A549 (cell line): ENCODE data around the gene BTBD18. TPM values are rescaled to one million over a fixed set of nuclear protein-coding genes. Genes with fewer than 3 reads are reported as not detected.

Experiments used
- ATAC-seq, 2 experiments: fragments of 200-7000 bp in 1 of 2; fragments of >200 bp in 1 of 2; cut with Nextera tagmentation in 1 of 2; cut with Tn5 transposase in 1 of 2; 3 replicates each; pipeline versions ENCODE4 v1.8.0 to v1.9.1; 2018 to 2020; ENCODE audit warnings: mild to moderate bottlenecking in 1 of 2, moderate library complexity in 1 of 2
- CTCF ChIA-PET: fragments of 300-600 bp; sonication (Branson Sonifier 250); formaldehyde crosslinking; extraction: SDS; loops from one replicate; lab custom pipeline; 2021; ENCODE audit warnings: antibody characterized with exemption, inconsistent platforms; lab: Yijun Ruan, JAX
- POLR2A ChIA-PET: fragments of 350-600 bp; formaldehyde crosslinking; extraction: SDS; loops from one replicate; lab custom pipeline; 2021; ENCODE audit warnings: antibody characterized with exemption, inconsistent platforms; lab: Yijun Ruan, JAX
- DNase-seq, 2 experiments: peaks; one replicate each; pipeline versions ENCODE4 v3.0.0 to v3.0.0-alpha.2; 2011 to 2016; ENCODE audit warnings: low read depth in 1 of 2, low spot score in 1 of 2
- FAIRE-seq: peaks from 2 replicates; lab custom pipeline; 2011; peaks lifted over from hg19 to GRCh38; lab: Jason Lieb, UNC
- H3K27ac ChIP-seq, 2 experiments: fragments of >200 bp; sonication (Bioruptor Twin); formaldehyde crosslinking; 3 replicates each; pipeline ENCODE4 v1.5.1; 2016 to 2017
- H3K4me1 ChIP-seq: fragments of >200 bp; sonication (Bioruptor Twin); formaldehyde crosslinking; 3 replicates; pipeline ENCODE4 v1.6.1; 2016
- H3K4me2 ChIP-seq: fragments of >200 bp; sonication (Bioruptor Twin); formaldehyde crosslinking; 3 replicates; pipeline ENCODE4 v1.6.1; 2016
- H3K4me3 ChIP-seq: fragments of >200 bp; sonication (Bioruptor Twin); formaldehyde crosslinking; 3 replicates; pipeline ENCODE4 v1.5.1; 2016
- H3K9me3 ChIP-seq: fragments of >200 bp; sonication (Bioruptor Twin); formaldehyde crosslinking; 3 replicates; pipeline ENCODE4 v1.6.1; 2016
- CBX8 ChIP-seq: fragments of 200-600 bp; sonication (generic); IDR thresholded peaks from 2 replicates; pipeline ENCODE4 v1.6.1; 2016
- CEBPB ChIP-seq, 2 experiments: fragments of >200 bp in 1 of 2; sonication (Bioruptor Twin) in 1 of 2; formaldehyde crosslinking in 1 of 2; IDR thresholded peaks; 2 replicates each; pipeline ENCODE4 v1.6.1; 2012 to 2016
- ESRRA ChIP-seq: fragments of 150-350 bp; IDR thresholded peaks from 2 replicates; pipeline ENCODE4 v1.6.1; 2014; ENCODE audit warnings: mild to moderate bottlenecking, low read length, borderline replicate concordance
- FOSL2 ChIP-seq, 2 experiments: fragments of 450-650 bp in 1 of 2; fragments of >200 bp in 1 of 2; sonication (Bioruptor Twin) in 1 of 2; formaldehyde crosslinking; IDR thresholded peaks; 2 replicates each; pipeline versions ENCODE4 v1.5.0 to v1.6.1; 2016 to 2020; ENCODE audit warnings: mild to moderate bottlenecking in 1 of 2, moderate library complexity in 1 of 2
- GATA3 ChIP-seq: IDR thresholded peaks from 2 replicates; pipeline ENCODE4 v1.6.1; 2012; ENCODE audit warnings: borderline replicate concordance
- HOXA7 ChIP-seq: fragments of 250-450 bp; sonication (Bioruptor Pico); IDR thresholded peaks from 2 replicates; pipeline ENCODE4 v1.5.0; 2020; ENCODE audit warnings: mild to moderate bottlenecking, moderate library complexity
- MAFK ChIP-seq: fragments of 450-650 bp; IDR thresholded peaks from 2 replicates; pipeline ENCODE4 v1.6.1; 2014; ENCODE audit not compliant: partially characterized antibody
- MAZ ChIP-seq: fragments of 150-350 bp; IDR thresholded peaks from 2 replicates; pipeline ENCODE4 v1.6.1; 2014; ENCODE audit warnings: antibody characterized with exemption, low read depth, low read length, borderline replicate concordance
- RAD21 ChIP-seq, 2 experiments: fragments of >200 bp in 1 of 2; sonication (Bioruptor Twin) in 1 of 2; formaldehyde crosslinking in 1 of 2; IDR thresholded peaks in 1 of 2; conservative IDR thresholded peaks in 1 of 2; 2 replicates in 1 of 2; 3 replicates in 1 of 2; pipeline ENCODE4 v1.6.1; 2012 to 2018; ENCODE audit warnings: inconsistent platforms in 1 of 2
- RCOR1 ChIP-seq: fragments of 150-350 bp; IDR thresholded peaks from 2 replicates; pipeline ENCODE4 v1.6.1; 2014; ENCODE audit warnings: antibody characterized with exemption, low read length, low read depth
- SMC3 ChIP-seq: fragments of >200 bp; sonication (Bioruptor Twin); formaldehyde crosslinking; IDR thresholded peaks from 3 replicates; pipeline ENCODE4 v1.6.1; 2018; ENCODE audit warnings: inconsistent platforms
- SREBF2 ChIP-seq: fragments of 450-650 bp; IDR thresholded peaks from 2 replicates; pipeline ENCODE4 v1.6.1; 2014; ENCODE audit warnings: mild to moderate bottlenecking, moderate library complexity
- TP53 ChIP-seq: fragments of 250-450 bp; sonication (Bioruptor Pico); IDR thresholded peaks from 2 replicates; pipeline ENCODE4 v1.5.0; 2021; ENCODE audit warnings: mild to moderate bottlenecking, moderate library complexity
- ZC3H11A ChIP-seq: fragments of 450-650 bp; IDR thresholded peaks from 2 replicates; pipeline ENCODE4 v1.6.1; 2014; ENCODE audit warnings: antibody characterized with exemption, mild to moderate bottlenecking
- WGBS: methylation state at CpG from one replicate; pipeline ENCODE4 v1.1.6; 2017; ENCODE audit errors: missing lambda C conversion rate; 5-methylcytosine and 5-hydroxymethylcytosine counted together
- polyA plus RNA-seq, 4 experiments: library from polyadenylated mRNA; depleted of rRNA in 3 of 4; stranded (reverse); fragments of >200 nt; fragmentation: RNase III in 1 of 4; extraction: RNeasy Plus Mini Kit Qiagen cat#74134 plus additional on column Dnase treatment in 1 of 4; gene quantifications; 2 replicates in 3 of 4; 3 replicates in 1 of 4; pipeline ENCODE4 v1.2.3, GENCODE V29; 2011 to 2017
- TF ChIP-seq, protein P1 (sequence below): fragments of >200 bp; sonication (Bioruptor Twin); formaldehyde crosslinking; IDR thresholded peaks from 3 replicates; pipeline ENCODE4 v1.5.1; 2016
- TF ChIP-seq, protein P2 (sequence below): IDR thresholded peaks from 2 replicates; pipeline ENCODE4 v1.6.1; 2012
- TF ChIP-seq, protein P3 (sequence below): IDR thresholded peaks from 2 replicates; pipeline ENCODE4 v1.6.1; 2012; ENCODE audit warnings: low read depth, borderline replicate concordance
- TF ChIP-seq, protein P4 (sequence below): fragments of 250-450 bp; sonication (Bioruptor Pico); IDR thresholded peaks from 2 replicates; pipeline ENCODE4 v1.5.0; 2020; ENCODE audit warnings: low read depth, mild to moderate bottlenecking, moderate library complexity
- TF ChIP-seq, protein P5 (sequence below): fragments of 250-450 bp; sonication (Bioruptor Pico); IDR thresholded peaks from 2 replicates; pipeline ENCODE4 v1.5.0; 2021; ENCODE audit warnings: mild to moderate bottlenecking, moderate library complexity, borderline replicate concordance
- TF ChIP-seq, protein P6 (sequence below): fragments of >200 bp; sonication (Bioruptor Twin); formaldehyde crosslinking; IDR thresholded peaks from 2 replicates; pipeline ENCODE4 v1.6.1; 2016

BTBD18 gene
- polyA plus RNA-seq, 2 of the 4 experiments (the other 2 are of a cell fraction): not detected

DNA sequence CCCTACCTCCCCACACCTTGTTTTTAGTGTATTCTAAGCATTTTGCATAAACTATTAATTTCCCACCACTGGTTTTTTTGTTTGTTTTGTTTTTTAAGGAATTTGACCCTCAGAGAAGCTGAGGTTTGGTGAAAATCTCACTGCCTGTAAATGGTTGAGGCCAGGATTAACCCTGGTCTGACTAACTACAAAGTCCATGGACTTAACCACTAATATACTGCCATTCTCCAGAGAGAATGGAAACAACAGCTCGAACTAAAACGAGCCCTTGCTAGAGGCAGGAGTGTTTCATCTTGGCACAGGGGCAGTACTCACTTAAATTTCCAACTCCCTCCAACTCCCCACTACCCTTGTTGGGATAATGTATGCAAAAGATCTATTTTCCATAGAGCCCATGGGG lies 12.9 kb upstream of the BTBD18 start:
- FAIRE-seq: no peak
- ATAC-seq: no peak
- TF ChIP-seq, protein P1, sequence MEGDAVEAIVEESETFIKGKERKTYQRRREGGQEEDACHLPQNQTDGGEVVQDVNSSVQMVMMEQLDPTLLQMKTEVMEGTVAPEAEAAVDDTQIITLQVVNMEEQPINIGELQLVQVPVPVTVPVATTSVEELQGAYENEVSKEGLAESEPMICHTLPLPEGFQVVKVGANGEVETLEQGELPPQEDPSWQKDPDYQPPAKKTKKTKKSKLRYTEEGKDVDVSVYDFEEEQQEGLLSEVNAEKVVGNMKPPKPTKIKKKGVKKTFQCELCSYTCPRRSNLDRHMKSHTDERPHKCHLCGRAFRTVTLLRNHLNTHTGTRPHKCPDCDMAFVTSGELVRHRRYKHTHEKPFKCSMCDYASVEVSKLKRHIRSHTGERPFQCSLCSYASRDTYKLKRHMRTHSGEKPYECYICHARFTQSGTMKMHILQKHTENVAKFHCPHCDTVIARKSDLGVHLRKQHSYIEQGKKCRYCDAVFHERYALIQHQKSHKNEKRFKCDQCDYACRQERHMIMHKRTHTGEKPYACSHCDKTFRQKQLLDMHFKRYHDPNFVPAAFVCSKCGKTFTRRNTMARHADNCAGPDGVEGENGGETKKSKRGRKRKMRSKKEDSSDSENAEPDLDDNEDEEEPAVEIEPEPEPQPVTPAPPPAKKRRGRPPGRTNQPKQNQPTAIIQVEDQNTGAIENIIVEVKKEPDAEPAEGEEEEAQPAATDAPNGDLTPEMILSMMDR: no peak
- TF ChIP-seq HOXA7 (CRISPR knock-in tag): no peak
- TF ChIP-seq FOSL2 (IDR thresholded peaks at IDR 0.05): no peak
- TF ChIP-seq FOSL2 (CRISPR knock-in tag; IDR thresholded peaks at IDR 0.05): no peak
- TF ChIP-seq, protein P2, sequence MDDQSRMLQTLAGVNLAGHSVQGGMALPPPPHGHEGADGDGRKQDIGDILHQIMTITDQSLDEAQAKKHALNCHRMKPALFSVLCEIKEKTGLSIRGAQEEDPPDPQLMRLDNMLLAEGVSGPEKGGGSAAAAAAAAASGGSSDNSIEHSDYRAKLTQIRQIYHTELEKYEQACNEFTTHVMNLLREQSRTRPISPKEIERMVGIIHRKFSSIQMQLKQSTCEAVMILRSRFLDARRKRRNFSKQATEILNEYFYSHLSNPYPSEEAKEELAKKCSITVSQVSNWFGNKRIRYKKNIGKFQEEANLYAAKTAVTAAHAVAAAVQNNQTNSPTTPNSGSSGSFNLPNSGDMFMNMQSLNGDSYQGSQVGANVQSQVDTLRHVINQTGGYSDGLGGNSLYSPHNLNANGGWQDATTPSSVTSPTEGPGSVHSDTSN: no peak
- TF ChIP-seq ZC3H11A: no peak
- TF ChIP-seq MAFK: no peak
- no peak for TF ChIP-seq CBX8
- TF ChIP-seq, protein P3, sequence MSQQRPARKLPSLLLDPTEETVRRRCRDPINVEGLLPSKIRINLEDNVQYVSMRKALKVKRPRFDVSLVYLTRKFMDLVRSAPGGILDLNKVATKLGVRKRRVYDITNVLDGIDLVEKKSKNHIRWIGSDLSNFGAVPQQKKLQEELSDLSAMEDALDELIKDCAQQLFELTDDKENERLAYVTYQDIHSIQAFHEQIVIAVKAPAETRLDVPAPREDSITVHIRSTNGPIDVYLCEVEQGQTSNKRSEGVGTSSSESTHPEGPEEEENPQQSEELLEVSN: no peak
- TF ChIP-seq ESRRA: no peak
- Histone ChIP-seq H3K9me3 (no peaks in the 10 kb centered on the region), H3K4me1 (peaks cover 22% of the 10 kb centered on the region), H3K27ac (peak overlapping the region; percentile 70 to 97; a peak in 3 of 6 replicates), H3K4me2 (peak overlapping the region; percentile 89), H3K4me3 (peak overlapping the region; percentile 73)
- CTCF ChIA-PET: interaction anchor here (0.6 to 12.4 kb wide), 12 partner anchors 11 to 197 kb away, joined by 3 to 216 read pairs (median 3); partner anchors contain the start of genes BTBD18 and UBE2L6
- no peak for DNase-seq
- WGBS: 49% methylated on average over 2 of the region's 2 CpGs
- POLR2A ChIA-PET: interaction anchor here (1.3 kb wide), 1 partner anchor 14 kb away, joined by 6 read pairs; no protein-coding TSS in a partner anchor

DNA sequence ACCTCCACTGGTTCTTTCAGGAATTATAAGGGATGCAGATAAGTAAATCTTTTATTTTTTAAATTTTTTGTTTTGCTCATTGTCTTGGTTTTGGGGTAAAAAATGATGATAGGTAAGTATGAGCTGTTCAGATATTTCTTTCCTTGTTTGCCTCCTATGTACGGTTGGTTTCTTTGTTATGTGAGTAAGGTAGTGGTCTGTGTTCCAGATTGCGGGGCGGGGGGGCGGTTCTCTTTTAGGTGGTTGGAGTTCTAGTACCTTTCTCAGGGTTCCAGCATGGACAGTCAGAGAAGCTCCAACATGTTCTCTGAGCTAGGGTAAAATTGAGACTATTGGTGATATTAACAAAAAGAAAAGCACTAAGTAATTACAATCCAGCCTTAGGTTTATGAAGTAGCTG lies 12.4 kb upstream of the BTBD18 start:
- ChIA-PET POLR2A (interaction anchor here (1.3 to 1.4 kb wide), 2 partner anchors 14 to 23 kb away, joined by 3 to 6 read pairs; partner anchors contain the start of gene SELENOH), CTCF (interaction anchor here (0.6 to 12.4 kb wide), 14 partner anchors 8 to 196 kb away, joined by 3 to 216 read pairs (median 4); partner anchors contain the start of genes BTBD18 and UBE2L6)
- DNase-seq (no peak), FAIRE-seq (no peak), ATAC-seq (no peak; a peak in 1 of 6 replicates)
- peaks cover 22% of the 10 kb centered on the region for H3K4me1 ChIP-seq
- TF ChIP-seq, protein P4, sequence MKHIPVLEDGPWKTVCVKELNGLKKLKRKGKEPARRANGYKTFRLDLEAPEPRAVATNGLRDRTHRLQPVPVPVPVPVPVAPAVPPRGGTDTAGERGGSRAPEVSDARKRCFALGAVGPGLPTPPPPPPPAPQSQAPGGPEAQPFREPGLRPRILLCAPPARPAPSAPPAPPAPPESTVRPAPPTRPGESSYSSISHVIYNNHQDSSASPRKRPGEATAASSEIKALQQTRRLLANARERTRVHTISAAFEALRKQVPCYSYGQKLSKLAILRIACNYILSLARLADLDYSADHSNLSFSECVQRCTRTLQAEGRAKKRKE (CRISPR knock-in tag): no peak
- TF ChIP-seq MAFK (no peak), RCOR1 (no peak), TP53 (CRISPR knock-in tag) (no peak), RAD21 (conservative IDR thresholded peaks at IDR 0.05 in 1 of 2, IDR thresholded peaks at IDR 0.05 in 1 of 2) (no peak), GATA3 (no peak)
- H3K27ac ChIP-seq: peak overlapping the region; percentile 70 to 97; a peak in 5 of 6 replicates
- peak overlapping the region; percentile 73 for H3K4me3 ChIP-seq
- WGBS: 27% methylated on average over 4 of the region's 4 CpGs
- H3K4me2 ChIP-seq: peak overlapping the region; percentile 89
- H3K9me3 ChIP-seq: no peaks in the 10 kb centered on the region

DNA sequence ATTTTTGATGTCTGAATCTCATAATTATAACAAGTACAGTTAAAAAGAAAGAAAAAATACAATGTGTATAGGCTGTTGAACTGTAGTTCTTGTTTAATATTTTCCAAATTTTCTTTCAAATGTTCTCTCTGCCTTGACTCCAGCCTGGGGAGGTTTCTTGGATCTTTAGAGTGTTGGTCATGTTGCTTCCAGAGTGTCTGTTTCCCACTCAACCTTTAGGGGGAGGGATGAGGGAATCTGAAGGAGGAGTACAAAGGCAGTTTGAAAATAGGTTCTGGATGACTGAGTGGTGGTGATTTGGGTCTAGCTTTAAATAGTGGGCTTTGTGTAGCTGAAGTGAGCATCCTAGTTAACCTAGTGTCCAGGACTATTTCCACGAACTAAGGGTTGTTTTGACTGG lies 11.9 kb upstream of the BTBD18 start:
- Histone ChIP-seq H3K4me3 (peak overlapping the region; percentile 73), H3K4me1 (peaks cover 22% of the 10 kb centered on the region), H3K9me3 (no peaks in the 10 kb centered on the region), H3K4me2 (peak overlapping the region; percentile 89), H3K27ac (peak overlapping the region; percentile 70 to 97)
- ChIA-PET POLR2A (interaction anchor here (0.8 to 3.0 kb wide), 3 partner anchors 15 to 37 kb away, joined by 3 to 28 read pairs (median 3); partner anchors contain the start of gene SELENOH), CTCF (interaction anchor here (0.6 to 12.4 kb wide), 11 partner anchors 8 to 131 kb away, joined by 3 to 216 read pairs (median 5); partner anchors contain the start of gene BTBD18)
- DNase-seq (peak in 1 of 2 experiments; percentile 76), FAIRE-seq (no peak), ATAC-seq (peak; percentile 69 to 72; a peak in 4 of 6 replicates)
- WGBS: 8% methylated on average over 1 of the region's 1 CpG
- TF ChIP-seq, protein P5, sequence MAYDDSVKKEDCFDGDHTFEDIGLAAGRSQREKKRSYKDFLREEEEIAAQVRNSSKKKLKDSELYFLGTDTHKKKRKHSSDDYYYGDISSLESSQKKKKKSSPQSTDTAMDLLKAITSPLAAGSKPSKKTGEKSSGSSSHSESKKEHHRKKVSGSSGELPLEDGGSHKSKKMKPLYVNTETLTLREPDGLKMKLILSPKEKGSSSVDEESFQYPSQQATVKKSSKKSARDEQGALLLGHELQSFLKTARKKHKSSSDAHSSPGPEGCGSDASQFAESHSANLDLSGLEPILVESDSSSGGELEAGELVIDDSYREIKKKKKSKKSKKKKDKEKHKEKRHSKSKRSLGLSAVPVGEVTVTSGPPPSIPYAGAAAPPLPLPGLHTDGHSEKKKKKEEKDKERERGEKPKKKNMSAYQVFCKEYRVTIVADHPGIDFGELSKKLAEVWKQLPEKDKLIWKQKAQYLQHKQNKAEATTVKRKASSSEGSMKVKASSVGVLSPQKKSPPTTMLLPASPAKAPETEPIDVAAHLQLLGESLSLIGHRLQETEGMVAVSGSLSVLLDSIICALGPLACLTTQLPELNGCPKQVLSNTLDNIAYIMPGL (CRISPR knock-in tag): no peak
- TF ChIP-seq, protein P2: no peak
- TF ChIP-seq CEBPB (IDR thresholded peaks at IDR 0.05) (no peak), SREBF2 (no peak), SMC3 (no peak), MAZ (no peak), RAD21 (conservative IDR thresholded peaks at IDR 0.05 in 1 of 2, IDR thresholded peaks at IDR 0.05 in 1 of 2) (0 out of 5 replicates have a peak, but pooled peaks of 1 of the 2 experiments have one; percentile 11)
- TF ChIP-seq, protein P1: 0 out of 3 replicates have a peak, but pooled peaks have one; percentile 24
- TF ChIP-seq, protein P6, sequence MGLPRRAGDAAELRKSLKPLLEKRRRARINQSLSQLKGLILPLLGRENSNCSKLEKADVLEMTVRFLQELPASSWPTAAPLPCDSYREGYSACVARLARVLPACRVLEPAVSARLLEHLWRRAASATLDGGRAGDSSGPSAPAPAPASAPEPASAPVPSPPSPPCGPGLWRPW: no peak
